ENCODE measurements around the gene TPPP.

The TPPP gene

DNA sequence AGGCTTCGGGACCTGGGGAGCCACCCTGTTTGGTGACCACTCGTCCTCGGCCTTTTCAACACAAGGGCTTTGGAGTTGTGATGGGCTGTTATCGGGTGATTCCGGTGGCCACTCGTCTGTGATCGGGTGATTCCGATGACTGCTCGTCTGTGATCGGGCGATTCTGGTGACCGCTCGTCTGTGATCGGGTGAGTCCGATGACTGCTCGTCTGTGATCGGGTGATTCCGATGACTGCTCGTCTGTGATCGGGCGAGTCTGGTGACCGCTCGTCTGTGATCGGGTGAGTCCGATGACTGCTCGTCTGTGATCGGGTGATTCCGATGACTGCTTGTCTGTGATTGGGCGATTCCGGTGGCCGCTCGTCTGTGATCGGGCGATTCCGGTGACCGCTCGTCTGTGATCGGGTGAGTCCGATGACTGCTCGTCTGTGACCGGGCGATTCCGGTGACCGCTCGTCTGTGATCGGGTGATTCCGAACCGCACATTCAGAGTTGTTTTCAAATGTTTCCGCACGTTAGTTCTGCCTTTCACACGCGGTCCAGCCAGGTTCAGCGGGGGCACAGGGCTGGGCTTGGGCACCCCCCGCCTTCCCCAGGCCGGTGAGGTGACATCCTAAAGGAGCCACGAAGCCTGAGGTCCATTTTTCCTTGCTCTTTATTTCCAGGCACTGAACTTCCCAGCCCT is 30.3 kb downstream of the TPPP start:
- Histone ChIP-seq H3K4me1 (ENCODE audit: control insufficient read depth, insufficient read depth, low read length) (no peaks in the 10 kb centered on the region), H3K4me3 (ENCODE audit: low read depth, low read length) (no peak overlapping the region), H3K27ac (ENCODE audit: extremely low read depth, low read depth, low read length) (no peak overlapping the region), H3K9me3 (ENCODE audit: control insufficient read depth, insufficient read depth, low read depth, low read length) (no peaks in the 10 kb centered on the region), H3K36me3 (ENCODE audit: control insufficient read depth in 2 of 2, insufficient read depth in 1 of 2, low read length in 2 of 2) (peaks cover 11 to 88% of the 10 kb centered on the region in 2 experiments)
- CTCF ChIA-PET: no interaction called here
- POLR2A ChIA-PET: no interaction called here
- no peak for TF ChIP-seq ZNF521 (tag by site-specific recombination; IDR thresholded peaks at IDR 0.05)

DNA sequence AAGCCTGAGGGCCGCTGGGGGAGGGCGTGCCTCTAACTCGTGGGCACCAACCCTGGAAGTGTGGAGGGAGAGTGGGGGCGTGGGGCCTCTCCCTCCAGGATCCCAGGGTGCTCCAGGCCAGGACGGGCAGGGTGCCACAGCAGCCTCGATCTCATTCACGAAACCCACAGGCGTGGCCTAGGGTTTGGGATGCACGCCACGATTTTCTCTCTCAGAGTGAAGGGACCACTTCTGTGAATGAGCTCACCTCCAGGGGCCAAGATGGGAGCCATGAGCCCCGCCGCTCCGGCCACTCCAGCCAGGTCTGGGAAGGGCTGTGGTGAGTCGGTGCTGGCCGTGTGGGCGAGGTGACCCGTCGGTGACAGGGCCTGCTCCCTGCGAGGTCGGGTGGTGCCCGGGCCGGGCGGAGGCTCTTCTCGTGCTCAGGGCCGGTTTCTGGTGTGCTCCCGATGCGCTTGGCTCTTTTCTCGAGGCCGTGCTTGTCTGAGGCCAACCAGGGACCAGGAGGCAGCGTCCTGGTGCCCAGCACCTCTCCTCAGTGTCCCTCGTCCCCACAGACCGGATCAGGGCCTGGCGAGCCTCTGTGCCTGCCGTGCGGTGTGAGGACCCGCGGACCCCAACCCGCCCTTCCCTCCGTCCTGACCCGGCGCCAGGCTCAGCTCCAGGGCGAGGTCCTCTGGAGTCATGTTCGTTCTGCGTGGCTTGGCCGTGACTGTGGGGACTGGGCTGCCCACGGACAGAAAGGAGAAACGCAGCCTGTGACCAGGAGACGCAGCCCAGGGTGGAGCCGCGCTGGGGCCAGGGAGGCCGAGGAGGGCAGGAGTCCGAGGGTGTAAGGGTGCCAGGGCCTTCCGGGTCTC is 31.0 kb downstream of the TPPP start:
- CTCF ChIA-PET: no interaction called here
- Histone ChIP-seq H3K36me3 (ENCODE audit: control insufficient read depth in 2 of 2, insufficient read depth in 1 of 2, low read length in 2 of 2) (peaks cover 17 to 90% of the 10 kb centered on the region in 2 experiments), H3K4me3 (ENCODE audit: low read depth, low read length) (no peak overlapping the region), H3K9me3 (ENCODE audit: control insufficient read depth, insufficient read depth, low read depth, low read length) (no peaks in the 10 kb centered on the region), H3K4me1 (ENCODE audit: control insufficient read depth, insufficient read depth, low read length) (no peaks in the 10 kb centered on the region), H3K27ac (ENCODE audit: extremely low read depth, low read depth, low read length) (no peak overlapping the region)
- POLR2A ChIA-PET: no interaction called here
- TF ChIP-seq KLF8 (tag by site-specific recombination; IDR thresholded peaks at IDR 0.05) (0 out of 2 replicates have a peak, but pooled peaks have one; percentile 28), ZNF777 (tag by site-specific recombination; IDR thresholded peaks at IDR 0.05; ENCODE audit: borderline replicate concordance) (no peak)

DNA sequence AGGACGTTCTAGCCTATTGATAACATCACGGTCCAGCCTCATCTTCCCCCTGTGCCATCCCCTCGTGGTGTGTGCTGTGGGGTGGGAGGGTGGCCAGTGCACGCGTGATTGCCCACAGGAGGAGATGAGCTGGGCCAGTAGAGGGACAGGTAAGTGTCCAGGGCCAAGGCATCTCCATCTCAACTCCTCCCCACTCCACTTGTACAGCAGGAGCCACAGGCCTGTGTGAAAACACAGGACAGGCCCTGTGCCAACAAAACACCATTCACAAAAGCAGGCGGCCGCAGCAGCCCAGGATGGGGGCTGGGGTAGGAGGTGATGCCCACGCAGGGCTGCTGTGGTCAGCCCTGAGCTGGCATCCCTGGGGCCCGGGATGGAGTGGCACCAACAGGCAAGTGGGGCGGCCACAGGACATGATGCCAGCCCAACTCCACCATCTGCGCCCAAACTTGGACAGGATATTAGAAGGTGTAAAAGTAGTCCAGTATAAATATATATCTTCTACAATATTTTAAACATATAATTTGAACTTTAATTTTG is 32.6 kb downstream of the TPPP start:
- Histone ChIP-seq H3K4me1 (ENCODE audit: control insufficient read depth, insufficient read depth, low read length) (no peaks in the 10 kb centered on the region), H3K36me3 (ENCODE audit: control insufficient read depth in 2 of 2, insufficient read depth in 1 of 2, low read length in 2 of 2) (peaks cover 32 to 94% of the 10 kb centered on the region in 2 experiments), H3K4me3 (ENCODE audit: low read depth, low read length) (no peak overlapping the region), H3K27ac (ENCODE audit: extremely low read depth, low read depth, low read length) (no peak overlapping the region), H3K9me3 (ENCODE audit: control insufficient read depth, insufficient read depth, low read depth, low read length) (no peaks in the 10 kb centered on the region)
- CTCF ChIA-PET: no interaction called here
- POLR2A ChIA-PET: no interaction called here
- TF ChIP-seq ZBTB7A (tag by site-specific recombination; IDR thresholded peaks at IDR 0.05; ENCODE audit: low read depth) (no peak), ZNF248 (tag by site-specific recombination; IDR thresholded peaks at IDR 0.05) (no peak), ZSCAN23 (tag by site-specific recombination; IDR thresholded peaks at IDR 0.05) (no peak), ZNF266 (tag by site-specific recombination; IDR thresholded peaks at IDR 0.05; ENCODE audit: low read depth) (no peak), ZNF473 (tag by site-specific recombination; IDR thresholded peaks at IDR 0.05) (no peak), ZNF211 (tag by site-specific recombination; IDR thresholded peaks at IDR 0.05; ENCODE audit: low read depth) (no peak), ZNF155 (tag by site-specific recombination; IDR thresholded peaks at IDR 0.05) (no peak), GLI2 (tag by site-specific recombination; IDR thresholded peaks at IDR 0.05; ENCODE audit: borderline replicate concordance, low read depth) (no peak), ZNF292 (tag by site-specific recombination; IDR thresholded peaks at IDR 0.05; ENCODE audit: borderline replicate concordance, low read depth) (no peak)
- TF ChIP-seq, protein P1, sequence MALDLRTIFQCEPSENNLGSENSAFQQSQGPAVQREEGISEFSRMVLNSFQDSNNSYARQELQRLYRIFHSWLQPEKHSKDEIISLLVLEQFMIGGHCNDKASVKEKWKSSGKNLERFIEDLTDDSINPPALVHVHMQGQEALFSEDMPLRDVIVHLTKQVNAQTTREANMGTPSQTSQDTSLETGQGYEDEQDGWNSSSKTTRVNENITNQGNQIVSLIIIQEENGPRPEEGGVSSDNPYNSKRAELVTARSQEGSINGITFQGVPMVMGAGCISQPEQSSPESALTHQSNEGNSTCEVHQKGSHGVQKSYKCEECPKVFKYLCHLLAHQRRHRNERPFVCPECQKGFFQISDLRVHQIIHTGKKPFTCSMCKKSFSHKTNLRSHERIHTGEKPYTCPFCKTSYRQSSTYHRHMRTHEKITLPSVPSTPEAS (tag by site-specific recombination; IDR thresholded peaks at IDR 0.05): no peak
- TF ChIP-seq, protein P2, sequence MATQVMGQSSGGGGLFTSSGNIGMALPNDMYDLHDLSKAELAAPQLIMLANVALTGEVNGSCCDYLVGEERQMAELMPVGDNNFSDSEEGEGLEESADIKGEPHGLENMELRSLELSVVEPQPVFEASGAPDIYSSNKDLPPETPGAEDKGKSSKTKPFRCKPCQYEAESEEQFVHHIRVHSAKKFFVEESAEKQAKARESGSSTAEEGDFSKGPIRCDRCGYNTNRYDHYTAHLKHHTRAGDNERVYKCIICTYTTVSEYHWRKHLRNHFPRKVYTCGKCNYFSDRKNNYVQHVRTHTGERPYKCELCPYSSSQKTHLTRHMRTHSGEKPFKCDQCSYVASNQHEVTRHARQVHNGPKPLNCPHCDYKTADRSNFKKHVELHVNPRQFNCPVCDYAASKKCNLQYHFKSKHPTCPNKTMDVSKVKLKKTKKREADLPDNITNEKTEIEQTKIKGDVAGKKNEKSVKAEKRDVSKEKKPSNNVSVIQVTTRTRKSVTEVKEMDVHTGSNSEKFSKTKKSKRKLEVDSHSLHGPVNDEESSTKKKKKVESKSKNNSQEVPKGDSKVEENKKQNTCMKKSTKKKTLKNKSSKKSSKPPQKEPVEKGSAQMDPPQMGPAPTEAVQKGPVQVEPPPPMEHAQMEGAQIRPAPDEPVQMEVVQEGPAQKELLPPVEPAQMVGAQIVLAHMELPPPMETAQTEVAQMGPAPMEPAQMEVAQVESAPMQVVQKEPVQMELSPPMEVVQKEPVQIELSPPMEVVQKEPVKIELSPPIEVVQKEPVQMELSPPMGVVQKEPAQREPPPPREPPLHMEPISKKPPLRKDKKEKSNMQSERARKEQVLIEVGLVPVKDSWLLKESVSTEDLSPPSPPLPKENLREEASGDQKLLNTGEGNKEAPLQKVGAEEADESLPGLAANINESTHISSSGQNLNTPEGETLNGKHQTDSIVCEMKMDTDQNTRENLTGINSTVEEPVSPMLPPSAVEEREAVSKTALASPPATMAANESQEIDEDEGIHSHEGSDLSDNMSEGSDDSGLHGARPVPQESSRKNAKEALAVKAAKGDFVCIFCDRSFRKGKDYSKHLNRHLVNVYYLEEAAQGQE (tag by site-specific recombination; IDR thresholded peaks at IDR 0.05): no peak

Data from HEK293 (cell line).